Esophagus squamous epithelium (tissue), 4 donors: Measurements from ENCODE around the gene DES.

Source experiments
- CTCF ChIP-seq, 6 experiments: fragments of 450-650 bp in 4 of 6; fragments of 200-600 bp in 2 of 6; sonication (generic) in 2 of 6; IDR thresholded peaks; one replicate each; pipeline ENCODE4 v1.5.1; 2016 to 2019; ENCODE audit warnings: antibody characterized with exemption in 6 of 6, mild to moderate bottlenecking in 4 of 6, moderate library complexity in 4 of 6
- POLR2A ChIP-seq, 4 donors: fragments of 450-650 bp; IDR thresholded peaks; one replicate each; pipeline ENCODE4 v1.6.1; 2017; ENCODE audit warnings: antibody characterized with exemption in 4 of 4, mild to moderate bottlenecking in 4 of 4, moderate library complexity in 3 of 4

DNA sequence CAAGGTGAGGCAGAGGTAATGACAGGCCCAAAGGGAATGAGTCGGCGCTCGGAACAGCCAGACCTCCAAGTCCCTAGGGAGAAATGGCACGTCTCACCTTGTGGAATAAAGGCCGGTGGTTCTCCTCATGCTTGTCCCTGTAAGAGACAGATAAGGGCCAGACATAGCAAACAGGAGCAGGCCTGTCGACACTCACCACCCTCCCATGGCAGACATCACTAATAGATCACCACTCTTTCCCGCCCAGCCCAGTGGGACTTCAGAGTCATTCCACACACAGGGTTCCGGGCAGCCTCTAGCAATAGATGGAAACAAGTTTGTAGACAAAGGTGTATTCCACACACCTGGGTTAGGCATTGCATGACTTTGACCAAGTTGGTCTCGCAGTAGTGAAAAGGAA is 36.7 kb upstream of the DES start:
- no peak for TF ChIP-seq POLR2A (IDR thresholded peaks at IDR 0.05)
- TF ChIP-seq CTCF (IDR thresholded peaks at IDR 0.05): no peak
